ENCODE data around the gene ARGLU1. TPM values are rescaled to one million over a fixed set of nuclear protein-coding genes. Genes with fewer than 3 reads are reported as not detected.

Gene ARGLU1
- polyA plus RNA-seq, 3 donors, result 22.4 to 168 (median 27.2) TPM

GRCh38 chr13:106535552-106536243 lies 32.2 kb downstream of the ARGLU1 start, which contains the start of gene EFNB2:
Gene EFNB2, minus strand, starts transcription at chr13:106535662. Its CDS starts 698 bp downstream, at chr13:106534964.
- Histone ChIP-seq H3K27ac (ENCODE audit: low read depth in 1 of 2, low read length in 2 of 2) (no peak within 1 kb of the TSS), H3K79me2 (ENCODE audit: insufficient read depth, low read length) (no peaks in the 10 kb centered on the region), H2AFZ (ENCODE audit: insufficient read depth, low read depth, low read length, poor library complexity, severe bottlenecking) (peak within 1 kb of the TSS; percentile 77), H3K9ac (ENCODE audit: insufficient read depth, low read length, poor library complexity, severe bottlenecking) (peak within 1 kb of the TSS; percentile 16), H3K36me3 (replicated peaks in 1 of 2; ENCODE audit: control insufficient read depth in 1 of 2, insufficient read depth in 2 of 2, low read length in 2 of 2) (peaks cover 0 to 3% of the 10 kb centered on the region in 2 donors), H3K4me1 (ENCODE audit: control insufficient read depth in 1 of 2, insufficient read depth in 2 of 2, low read length in 2 of 2) (peaks cover 24 to 34% of the 10 kb centered on the region in 2 donors), H3K27me3 (ENCODE audit: control insufficient read depth in 2 of 2, insufficient read depth in 2 of 2, low read length in 2 of 2) (peaks cover 40 to 55% of the 10 kb centered on the region in 2 donors), H3K4me2 (replicated peaks; ENCODE audit: extremely low read depth, low read length, poor library complexity, severe bottlenecking) (peak within 1 kb of the TSS; percentile 91), H4K20me1 (ENCODE audit: insufficient read depth, low read length) (peaks cover 4% of the 10 kb centered on the region), H3K9me3 (replicated peaks in 1 of 2; ENCODE audit: control insufficient read depth in 1 of 2, insufficient read depth in 1 of 2, low read length in 2 of 2) (peaks cover 0 to 15% of the 10 kb centered on the region in 2 donors), H3K4me3 (replicated peaks in 1 of 3; ENCODE audit: low read depth in 2 of 3, low read length in 3 of 3) (peak within 1 kb of the TSS; percentile 48 to 77 (median 52))
- Mint-ChIP-seq H3K4me3 (peak within 1 kb of the TSS; percentile 87 to 97), H3K27me3 (ENCODE audit: low read depth in 3 of 3) (peaks cover 45 to 55% (median 50%) of the 10 kb centered on the region in 3 donors), H3K4me1 (peaks cover 24% of the 10 kb centered on the region), H3K27ac (peak within 1 kb of the TSS in 2 of 7 donors; percentile 78 to 85), H3K36me3 (peaks cover 3 to 9% of the 10 kb centered on the region in 2 donors), H3K9me3 (peaks cover 0 to 6% (median 4%) of the 10 kb centered on the region in 7 donors)
- under 1% methylated on average over 102 of the region's 102 CpGs for WGBS (ENCODE audit: insufficient coverage)
- no peak for TF ChIP-seq CTCF (IDR thresholded peaks at IDR 0.05)
- peak; percentile 76 to 86 (median 84) for DNase-seq
- intact Hi-C loops (cut with micrococcal nuclease), result no loop called here

GRCh38 chr13:106534639-106535551 lies 33.0 kb downstream of the ARGLU1 start:
- H3K27ac ChIP-seq (ENCODE audit: low read depth in 1 of 2, low read length in 2 of 2), result no peak overlapping the region
- peaks cover 48 to 63% of the 10 kb centered on the region in 2 donors for H3K27me3 ChIP-seq (ENCODE audit: control insufficient read depth in 2 of 2, insufficient read depth in 2 of 2, low read length in 2 of 2)
- H4K20me1 ChIP-seq (ENCODE audit: insufficient read depth, low read length), result no peaks in the 10 kb centered on the region
- peaks cover 24 to 34% of the 10 kb centered on the region in 2 donors for H3K4me1 ChIP-seq (ENCODE audit: control insufficient read depth in 1 of 2, insufficient read depth in 2 of 2, low read length in 2 of 2)
- peak overlapping the region; percentile 91 for H3K4me2 ChIP-seq (replicated peaks; ENCODE audit: extremely low read depth, low read length, poor library complexity, severe bottlenecking)
- H3K36me3 ChIP-seq (replicated peaks in 1 of 2; ENCODE audit: control insufficient read depth in 1 of 2, insufficient read depth in 2 of 2, low read length in 2 of 2), result no peaks in the 10 kb centered on the region
- Mint-ChIP-seq H3K36me3 (peaks cover 0 to 5% of the 10 kb centered on the region in 2 donors), H3K27ac (no peak overlapping the region), H3K27me3 (ENCODE audit: low read depth in 3 of 3) (peaks cover 52 to 63% (median 55%) of the 10 kb centered on the region in 3 donors), H3K9me3 (peaks cover 0 to 8% (median 4%) of the 10 kb centered on the region in 7 donors), H3K4me1 (peaks cover 24% of the 10 kb centered on the region), H3K4me3 (peak overlapping the region; percentile 78 to 91)
- WGBS (ENCODE audit: insufficient coverage), result under 1% methylated on average over 113 of the region's 121 CpGs
- H2AFZ ChIP-seq (ENCODE audit: insufficient read depth, low read depth, low read length, poor library complexity, severe bottlenecking), result peak overlapping the region; percentile 77
- peaks cover 0 to 15% of the 10 kb centered on the region in 2 donors for H3K9me3 ChIP-seq (replicated peaks in 1 of 2; ENCODE audit: control insufficient read depth in 1 of 2, insufficient read depth in 1 of 2, low read length in 2 of 2)
- no peaks in the 10 kb centered on the region for H3K79me2 ChIP-seq (ENCODE audit: insufficient read depth, low read length)
- H3K4me3 ChIP-seq (replicated peaks in 1 of 3; ENCODE audit: low read depth in 2 of 3, low read length in 3 of 3), result peak overlapping the region in 2 of 3 experiments; percentile 48 to 77
- H3K9ac ChIP-seq (ENCODE audit: insufficient read depth, low read length, poor library complexity, severe bottlenecking), result peak overlapping the region; percentile 15
- TF ChIP-seq CTCF (IDR thresholded peaks at IDR 0.05), result no peak
- DNase-seq, result peak in 1 of 3 donors; percentile 4
- intact Hi-C loops (cut with micrococcal nuclease), result no loop called here

Measured in CD14-positive monocyte (primary cell).